Esophagus muscularis mucosa (tissue), 4 donors: Measurements from ENCODE around the gene WFIKKN1. TPM values are rescaled to one million over a fixed set of nuclear protein-coding genes. Genes with fewer than 3 reads are reported as not detected.

Experiments used
- DNase-seq: peaks from one replicate; pipeline ENCODE4 v3.0.0-alpha.2; 2017; ENCODE audit errors: extremely low spot score
- H3K27ac ChIP-seq, 4 donors: fragments of 200-600 bp; sonication (generic); replicated peaks in 1 of 4; 1 replicate in 3 of 4; 2 replicates in 1 of 4; pipeline ENCODE4 v1.5.1; 2016 to 2019; ENCODE audit warnings: mild to moderate bottlenecking in 1 of 4
- H3K27me3 ChIP-seq, 4 donors: fragments of 200-600 bp; sonication (generic); one replicate each; pipeline versions ENCODE4 v1.5.1 to v1.6.0; 2016 to 2019
- H3K36me3 ChIP-seq, 4 donors: fragments of 200-600 bp; sonication (generic); one replicate each; pipeline ENCODE4 v1.5.1; 2016 to 2019
- H3K4me1 ChIP-seq, 4 donors: fragments of 200-600 bp; sonication (generic); one replicate each; pipeline ENCODE4 v1.5.1; 2016 to 2019
- H3K4me3 ChIP-seq, 4 donors: fragments of 200-600 bp; sonication (generic); 1 replicate in 2 of 4; 2 replicates in 2 of 4; pipeline ENCODE4 v1.5.1; 2016 to 2019; ENCODE audit warnings: mild to moderate bottlenecking in 4 of 4, moderate library complexity in 1 of 4
- H3K9me3 ChIP-seq, 4 donors: fragments of 200-600 bp; sonication (generic); 1 replicate in 3 of 4; 2 replicates in 1 of 4; pipeline ENCODE4 v1.5.1; 2016 to 2019
- CTCF ChIP-seq, 3 experiments: fragments of 200-600 bp in 2 of 3; fragments of 450-650 bp in 1 of 3; sonication (generic) in 2 of 3; IDR thresholded peaks; one replicate each; pipeline ENCODE4 v1.5.1; 2017 to 2019; ENCODE audit warnings: antibody characterized with exemption in 3 of 3, mild to moderate bottlenecking in 2 of 3, moderate library complexity in 1 of 3
- EP300 ChIP-seq: sonication (generic); formaldehyde crosslinking; IDR thresholded peaks from one replicate; pipeline ENCODE4 v1.6.1; 2017; ENCODE audit warnings: antibody characterized with exemption
- POLR2A ChIP-seq: fragments of 450-650 bp; IDR thresholded peaks from one replicate; pipeline ENCODE4 v1.6.1; 2017; ENCODE audit warnings: antibody characterized with exemption, moderate library complexity, mild to moderate bottlenecking, low read depth
- POLR2AphosphoS5 ChIP-seq, 2 donors: sonication (generic); formaldehyde crosslinking; IDR thresholded peaks; one replicate each; pipeline ENCODE4 v1.6.1; 2017; ENCODE audit warnings: antibody characterized with exemption in 2 of 2
- WGBS: methylation state at CpG from one replicate; pipeline ENCODE4 v1.1.5; 2018; 5-methylcytosine and 5-hydroxymethylcytosine counted together
- intact Hi-C: fragments of 100-400 bp; cut with DNase I; formaldehyde crosslinking; loops from one replicate; pipeline ENCODE4 v1.15.1; 2023
- total RNA-seq, 4 donors: library from RNA; depleted of rRNA; stranded (reverse); fragments of >200 nt; gene quantifications; one replicate each; pipeline versions ENCODE4 v1.1.0 to v1.2.1, GENCODE V29; 2016

The WFIKKN1 gene
- total RNA-seq, 4 donors from 2014 or later, result 0.33 to 0.80 (median 0.43) TPM

GRCh38 chr16:660459-661183 lies 29.8 kb downstream of the WFIKKN1 start:
- TF ChIP-seq POLR2AphosphoS5 (IDR thresholded peaks at IDR 0.05), result peak; percentile 71 to 77
- no peak for TF ChIP-seq POLR2A
- peak; percentile 54 to 69 (median 61) for TF ChIP-seq CTCF (IDR thresholded peaks at IDR 0.05)
- WGBS, result 17% methylated on average over 7 of the region's 43 CpGs
- Histone ChIP-seq H3K4me3 (peak overlapping the region; percentile 40 to 50 (median 48)), H3K27ac (peak overlapping the region; percentile 81 to 85 (median 82)), H3K9me3 (no peaks in the 10 kb centered on the region), H3K4me1 (peaks cover 10 to 25% (median 20%) of the 10 kb centered on the region in 4 donors), H3K36me3 (peaks cover 0 to 35% (median 24%) of the 10 kb centered on the region in 4 donors), H3K27me3 (no peaks in the 10 kb centered on the region)
- intact Hi-C loops, result loop anchor here (5.0 kb wide), 1 partner anchor 83 kb away; no protein-coding TSS in a partner anchor
- DNase-seq, result peak; percentile 97

- Histone ChIP-seq H3K4me3 (peak overlapping the region; percentile 40 to 49 (median 46)), H3K27me3 (no peaks in the 10 kb centered on the region), H3K4me1 (peaks cover 10 to 25% (median 20%) of the 10 kb centered on the region in 4 donors), H3K36me3 (peaks cover 0 to 29% (median 21%) of the 10 kb centered on the region in 4 donors), H3K27ac (peak overlapping the region; percentile 81 to 85 (median 82)), H3K9me3 (no peaks in the 10 kb centered on the region)
- no peak for DNase-seq
- intact Hi-C loops, result loop anchor here (5.0 kb wide), 1 partner anchor 84 kb away; no protein-coding TSS in a partner anchor
- TF ChIP-seq CTCF (IDR thresholded peaks at IDR 0.05), result peak in 1 of 3 experiments; percentile 6
- no peak for TF ChIP-seq EP300
- no peak for TF ChIP-seq POLR2AphosphoS5 (IDR thresholded peaks at IDR 0.05)
- no peak for TF ChIP-seq POLR2A
- WGBS, result 16% methylated on average over 15 of the region's 35 CpGs
Observed at GRCh38 chr16:661184-661821, 30.5 kb downstream of the WFIKKN1 start.

- no peak for DNase-seq
- H3K4me1 ChIP-seq, result peaks cover 10 to 27% (median 22%) of the 10 kb centered on the region in 4 donors
- H3K27me3 ChIP-seq, result no peaks in the 10 kb centered on the region
- H3K4me3 ChIP-seq, result no peak overlapping the region
- TF ChIP-seq POLR2A (no peak), POLR2AphosphoS5 (IDR thresholded peaks at IDR 0.05) (no peak), EP300 (no peak), CTCF (IDR thresholded peaks at IDR 0.05) (no peak)
- peaks cover 0 to 21% (median 15%) of the 10 kb centered on the region in 4 donors for H3K36me3 ChIP-seq
- intact Hi-C loops, result loop anchor here (5.0 kb wide), 1 partner anchor 85 kb away; no protein-coding TSS in a partner anchor
- H3K9me3 ChIP-seq, result no peaks in the 10 kb centered on the region
- H3K27ac ChIP-seq, result no peak overlapping the region
- WGBS, result 88% methylated on average over 16 of the region's 19 CpGs
Observed at GRCh38 chr16:662095-662494, 31.3 kb downstream of the WFIKKN1 start.

GRCh38 chr16:662597-662996 lies 31.8 kb downstream of the WFIKKN1 start:
- no peak overlapping the region for H3K27ac ChIP-seq
- intact Hi-C loops, result loop anchor here (5.0 kb wide), 1 partner anchor 85 kb away; no protein-coding TSS in a partner anchor
- H3K4me1 ChIP-seq, result peaks cover 15 to 32% (median 27%) of the 10 kb centered on the region in 4 donors
- TF ChIP-seq POLR2A (no peak), EP300 (no peak), CTCF (IDR thresholded peaks at IDR 0.05) (no peak), POLR2AphosphoS5 (IDR thresholded peaks at IDR 0.05) (no peak)
- no peak for DNase-seq
- H3K36me3 ChIP-seq, result peaks cover 0 to 16% (median 12%) of the 10 kb centered on the region in 4 donors
- H3K27me3 ChIP-seq, result no peaks in the 10 kb centered on the region
- H3K9me3 ChIP-seq, result no peaks in the 10 kb centered on the region
- WGBS, result 91% methylated on average over 16 of the region's 21 CpGs
- H3K4me3 ChIP-seq, result no peak overlapping the region
